M059J (cell line): ENCODE data around the gene RFC5. TPM values are rescaled to one million over a fixed set of nuclear protein-coding genes. Genes with fewer than 3 reads are reported as not detected.
A peak's percentile ranks its signal among the peaks of the same experiment; 100 is the strongest.
"Not testable (repeated sequence)": the region's sequence is repeated elsewhere in the genome, so short reads cannot be mapped to it uniquely, and the experiment has no call there.

Experiments used
- DNase-seq: peaks from one replicate; pipeline ENCODE4 v3.0.0-alpha.2; 2012; ENCODE audit warnings: low read depth
- total RNA-seq: library from RNA; depleted of rRNA; stranded (reverse); fragments of >200 nt; shearing (Covaris generic); gene quantifications from 2 replicates; pipeline ENCODE4 v1.2.3, GENCODE V29; 2014; rRNA removed

RFC5 gene
- total RNA-seq: 54.4 and 71.2 TPM in 2 replicates

GRCh38 chr12:118016424-118017264 lies at the start of gene RFC5:
Gene RFC5 (plus strand): TSS chr12:118016703. CDS start chr12:118016828, 125 bp downstream.
- peak; percentile 97 for DNase-seq

GRCh38 chr12:117967043-117967442 lies 49.5 kb upstream of the RFC5 start:
- DNase-seq: no peak

GRCh38 chr12:117967512-117967911 lies 49.0 kb upstream of the RFC5 start:
- DNase-seq: no peak

- no peak for DNase-seq
Measured at GRCh38 chr12:117968151-117968789, 48.2 kb upstream of the RFC5 start.

GRCh38 chr12:117968826-117969659 lies 47.5 kb upstream of the RFC5 start, which contains the start of gene KSR2:
Gene KSR2 (minus strand): TSS chr12:117968990. CDS start chr12:117968255, 735 bp downstream.
- DNase-seq: peak; percentile 34

GRCh38 chr12:117970334-117970733 lies 46.2 kb upstream of the RFC5 start:
- no peak for DNase-seq

GRCh38 chr12:117972301-117972700 lies 44.2 kb upstream of the RFC5 start:
- DNase-seq: no peak

GRCh38 chr12:117975006-117975405 lies 41.5 kb upstream of the RFC5 start:
- DNase-seq: no peak

- no peak for DNase-seq
Measured at GRCh38 chr12:117977373-117977772, 39.1 kb upstream of the RFC5 start.

- DNase-seq: no peak
Measured at GRCh38 chr12:117980616-117981015, 35.9 kb upstream of the RFC5 start.

GRCh38 chr12:117981267-117981666 lies 35.2 kb upstream of the RFC5 start:
- DNase-seq: no peak

- peak; percentile 58 for DNase-seq
Measured at GRCh38 chr12:117985182-117985581, 31.3 kb upstream of the RFC5 start.

- peak; percentile 93 for DNase-seq
Measured at GRCh38 chr12:117986705-117987469, 29.6 kb upstream of the RFC5 start.

GRCh38 chr12:117994551-117995438 lies 21.7 kb upstream of the RFC5 start:
- DNase-seq: no peak

- no peak for DNase-seq
Measured at GRCh38 chr12:117998719-117999118, 17.8 kb upstream of the RFC5 start.

GRCh38 chr12:117999806-118000205 lies 16.7 kb upstream of the RFC5 start:
- not testable (repeated sequence) for DNase-seq

- no peak for DNase-seq
Measured at GRCh38 chr12:118010903-118011302, 5.6 kb upstream of the RFC5 start.

- DNase-seq: no peak
Measured at GRCh38 chr12:118011377-118011776, 5.1 kb upstream of the RFC5 start.

- no peak for DNase-seq
Measured at GRCh38 chr12:118011961-118012360, 4.5 kb upstream of the RFC5 start.

GRCh38 chr12:118013283-118013682 lies 3.2 kb upstream of the RFC5 start:
- DNase-seq: no peak
